Measurements from ENCODE around the gene IER2.
"Not testable (repeated sequence)": the region's sequence is repeated elsewhere in the genome, so short reads cannot be mapped to it uniquely, and the experiment has no call there.

The IER2 gene

GRCh38 chr19:13146763-13147563 is 3.2 kb upstream of the IER2 start:
- peak; percentile 79 for DNase-seq

DNA sequence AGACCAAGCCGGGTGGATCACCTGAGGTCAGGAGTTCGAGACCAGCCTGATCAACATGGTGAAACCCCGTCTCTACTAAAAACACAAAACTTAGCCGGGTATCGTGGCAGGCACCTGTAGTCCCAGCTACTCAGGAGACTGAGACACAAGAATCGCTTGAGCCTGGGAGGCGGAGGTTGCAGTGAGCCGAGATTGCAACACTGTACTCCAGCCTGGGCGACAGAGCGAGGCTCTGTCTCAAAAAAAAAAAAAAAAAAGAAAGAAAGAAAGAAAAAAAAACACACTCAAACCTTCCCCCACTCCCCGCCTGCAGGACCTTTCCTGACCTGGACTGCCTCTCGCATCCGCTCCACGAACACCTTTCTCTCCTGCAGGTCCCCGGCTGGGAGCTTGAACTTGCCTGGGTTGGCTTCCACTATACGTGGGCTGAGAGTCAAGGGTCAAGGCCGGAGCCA is 1.0 kb upstream of the IER2 start:
- DNase-seq: not testable (repeated sequence)

DNA sequence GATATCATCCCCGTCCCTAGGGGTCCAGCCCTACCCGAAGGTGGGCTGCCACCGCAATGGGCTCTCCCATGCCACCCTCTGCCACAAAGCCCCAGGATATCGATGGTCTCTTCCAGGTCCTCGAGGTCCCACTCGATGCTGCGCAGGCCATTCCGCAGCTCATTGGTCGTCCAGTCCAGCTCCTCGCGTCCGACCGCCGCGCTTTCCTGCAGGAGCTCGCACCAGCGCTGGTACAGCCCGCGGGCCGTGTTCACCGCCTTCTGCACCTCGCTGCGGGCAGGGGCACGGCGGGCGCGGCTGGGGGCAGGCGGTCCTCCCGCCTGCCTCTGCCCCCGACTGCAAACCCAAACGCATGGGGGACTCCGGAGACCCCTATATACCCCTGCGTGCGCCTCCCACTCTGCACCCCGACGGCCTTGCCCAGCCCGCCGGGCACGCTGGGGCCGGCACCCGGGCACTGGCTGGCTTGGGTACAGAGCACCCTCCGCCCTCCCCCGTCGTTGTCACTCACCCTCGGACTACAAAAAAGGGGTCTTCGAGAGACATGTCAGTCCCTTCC is 504 bp upstream of the IER2 start:
- peak; percentile 39 for DNase-seq

GRCh38 chr19:13150931-13151604 is 857 bp downstream of the IER2 start:
- DNase-seq: no peak

DNA sequence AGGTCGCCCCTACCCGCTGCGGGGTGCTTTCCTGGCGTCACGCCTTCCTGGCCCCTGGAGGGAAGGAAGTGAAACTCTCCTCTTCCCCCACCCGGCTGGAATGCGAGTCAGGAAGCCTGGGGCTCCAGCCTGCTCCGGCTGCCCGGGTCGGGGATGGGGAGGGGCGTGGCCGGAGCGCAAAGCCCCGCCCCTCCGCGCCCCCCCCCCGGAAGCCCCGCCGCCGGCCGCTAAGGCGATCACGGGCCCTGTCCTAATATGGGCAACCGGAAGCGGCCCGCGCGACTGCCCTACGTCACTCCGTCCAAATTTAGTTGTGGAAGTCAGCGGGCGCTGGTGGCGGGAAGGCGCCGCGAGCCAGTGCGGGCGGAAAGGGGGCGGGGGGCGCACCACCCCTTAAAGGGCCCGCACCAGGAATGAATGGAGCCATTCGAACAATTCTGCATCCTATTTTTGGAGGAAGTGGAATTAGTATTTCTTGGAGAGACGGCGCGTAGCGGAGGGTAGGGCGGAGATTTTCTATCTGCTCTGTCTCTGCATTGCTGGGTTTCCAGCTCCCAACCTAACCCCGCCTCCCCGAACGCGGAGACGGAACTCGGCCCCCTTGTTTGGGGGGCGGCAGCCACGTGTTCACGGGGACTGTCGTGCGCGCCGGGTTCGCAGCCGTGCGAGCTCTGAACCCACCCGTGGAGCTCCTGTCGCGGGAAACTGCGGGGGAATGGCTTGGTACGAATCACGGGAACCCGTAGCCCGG is 1.6 kb downstream of the IER2 start:
- DNase-seq: peak; percentile 97

DNA sequence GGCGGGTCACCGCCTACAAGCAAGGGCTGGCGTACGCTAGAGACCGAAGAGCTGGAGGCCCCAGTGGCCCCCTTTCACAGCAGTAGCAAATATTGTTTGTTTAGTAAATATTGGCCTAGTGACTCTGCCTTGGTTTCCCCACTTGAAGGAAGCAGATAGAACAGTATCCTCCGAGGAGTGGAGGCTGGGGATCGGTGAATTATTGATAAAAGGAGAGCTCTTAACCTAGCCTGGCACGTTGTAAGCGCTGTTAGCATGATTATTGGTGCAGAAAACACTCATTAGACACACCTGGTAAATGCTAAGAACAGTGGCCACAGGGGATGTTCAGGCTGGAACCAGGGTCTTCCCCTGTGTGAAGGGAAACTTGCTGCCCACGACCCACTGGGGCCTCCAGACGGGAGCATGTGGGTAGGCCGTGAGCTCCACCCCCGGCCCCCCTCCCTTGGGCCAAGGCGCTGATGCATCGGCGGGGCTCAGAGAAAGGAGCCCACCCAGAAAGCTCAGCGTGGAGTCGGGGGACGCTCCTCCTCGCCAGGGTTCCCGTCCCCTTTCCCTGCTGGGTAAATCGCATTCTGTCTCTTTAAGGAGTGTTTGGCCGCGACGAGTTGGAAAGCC is 2.3 kb downstream of the IER2 start:
- no peak for DNase-seq

- DNase-seq: peak; percentile 96
Observed at GRCh38 chr19:13152974-13153568, 2.9 kb downstream of the IER2 start.

DNA sequence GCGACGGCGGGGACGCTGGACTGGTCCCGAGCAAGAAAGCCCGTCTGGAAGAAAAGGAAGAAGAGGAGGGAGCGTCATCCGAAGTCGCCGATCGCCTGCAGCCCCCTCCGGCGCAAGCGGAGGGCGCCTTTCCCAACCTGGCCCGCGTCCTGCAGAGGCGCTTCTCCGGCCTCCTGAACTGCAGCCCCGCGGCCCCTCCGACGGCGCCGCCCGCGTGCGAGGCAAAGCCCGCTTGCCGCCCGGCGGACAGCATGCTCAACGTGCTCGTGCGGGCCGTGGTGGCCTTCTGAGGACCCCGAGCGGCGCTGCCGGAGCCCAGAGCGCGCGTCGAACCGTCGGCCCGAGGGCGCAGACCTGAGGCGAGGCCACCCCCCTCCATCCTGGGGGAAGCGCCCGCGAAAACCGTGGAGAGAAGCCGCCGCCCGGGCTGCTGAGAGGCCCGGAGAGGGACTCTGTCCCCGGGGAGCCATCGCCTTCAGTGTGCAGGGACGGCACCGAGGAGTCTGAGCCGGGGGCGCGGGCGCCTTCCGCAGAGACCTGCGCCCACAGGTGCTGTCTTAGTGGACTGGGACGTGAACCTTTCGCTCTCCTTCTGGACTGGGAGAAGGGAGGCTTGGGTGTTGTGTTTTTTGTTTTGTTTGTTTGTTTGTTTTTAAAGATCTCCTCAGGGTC is 3.5 kb downstream of the IER2 start:
- peak; percentile 50 for DNase-seq

GRCh38 chr19:13154241-13154778 is 4.1 kb downstream of the IER2 start:
- peak; percentile 99 for DNase-seq

DNA sequence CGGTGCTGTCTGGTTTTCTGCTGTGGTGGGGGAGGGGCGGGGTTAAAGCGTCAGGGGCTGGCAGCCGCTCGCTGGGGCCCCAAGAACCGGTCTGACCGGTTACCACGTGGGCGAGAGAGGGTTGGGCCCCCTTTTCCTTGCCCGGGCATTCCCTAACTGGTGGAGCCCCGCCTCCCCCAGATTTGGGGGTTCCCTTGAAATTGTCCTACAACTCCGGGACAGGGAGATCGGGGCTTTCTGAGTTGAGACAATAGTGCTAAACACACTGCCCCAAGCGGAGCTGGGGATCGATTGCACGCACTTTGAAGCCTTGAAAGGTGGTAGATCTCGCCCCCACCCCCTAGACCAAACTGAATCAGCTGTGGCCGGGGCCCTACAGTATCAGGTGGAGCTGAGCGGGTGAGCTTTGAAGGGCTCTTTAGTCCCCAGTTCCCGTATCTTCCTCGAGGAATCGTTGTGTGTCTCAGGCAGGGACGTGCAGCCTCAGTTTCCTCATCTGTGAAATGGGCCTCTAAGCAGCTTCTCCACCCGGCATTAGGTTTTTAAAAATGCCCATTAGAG is 4.8 kb downstream of the IER2 start:
- DNase-seq: peak; percentile 71

GRCh38 chr19:13155472-13156359 is 5.5 kb downstream of the IER2 start:
- peak; percentile 71 for DNase-seq

DNA sequence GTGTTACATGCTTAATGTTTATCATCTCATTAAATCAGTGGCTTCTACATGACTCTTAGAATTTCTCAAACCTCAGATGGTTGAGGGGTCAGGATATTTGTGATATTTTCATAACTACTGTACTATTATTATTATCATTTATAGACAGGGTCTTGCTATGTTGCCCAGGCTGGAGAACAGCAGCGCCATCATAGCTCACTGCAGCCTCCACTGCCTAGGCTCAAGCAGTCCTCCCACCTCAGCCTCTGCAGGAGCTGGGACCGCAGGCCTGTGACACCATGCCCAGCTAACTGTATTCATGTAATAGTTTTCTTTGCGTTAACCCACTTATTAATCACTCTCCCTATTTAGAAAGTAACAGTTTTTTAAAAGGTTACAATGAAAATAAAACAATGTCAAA is 9.5 kb downstream of the IER2 start:
- DNase-seq: no peak

DNA sequence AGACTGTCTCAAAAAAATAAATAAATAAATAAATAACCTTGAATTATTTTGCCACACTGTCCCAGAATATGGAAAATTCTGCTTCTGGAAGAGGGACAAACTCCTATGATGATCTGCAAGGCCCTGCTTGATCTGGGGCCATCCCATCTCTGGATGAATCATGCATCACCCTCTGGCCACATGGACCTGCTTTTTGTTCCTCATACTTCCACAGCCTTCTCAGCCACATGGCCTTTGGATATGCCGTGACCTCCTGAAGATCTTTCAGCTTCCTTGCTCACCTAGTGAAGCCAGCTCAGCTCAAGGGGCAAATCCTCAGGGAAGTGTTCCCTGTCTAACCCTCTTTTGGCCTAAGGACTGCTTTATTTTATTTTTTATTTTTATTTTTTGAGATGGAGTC is 10.3 kb downstream of the IER2 start:
- peak; percentile 69 for DNase-seq

GRCh38 chr19:13162724-13163608 is 12.8 kb downstream of the IER2 start:
- peak; percentile 95 for DNase-seq

GRCh38 chr19:13163609-13164342 is 13.6 kb downstream of the IER2 start:
- peak; percentile 38 for DNase-seq

DNA sequence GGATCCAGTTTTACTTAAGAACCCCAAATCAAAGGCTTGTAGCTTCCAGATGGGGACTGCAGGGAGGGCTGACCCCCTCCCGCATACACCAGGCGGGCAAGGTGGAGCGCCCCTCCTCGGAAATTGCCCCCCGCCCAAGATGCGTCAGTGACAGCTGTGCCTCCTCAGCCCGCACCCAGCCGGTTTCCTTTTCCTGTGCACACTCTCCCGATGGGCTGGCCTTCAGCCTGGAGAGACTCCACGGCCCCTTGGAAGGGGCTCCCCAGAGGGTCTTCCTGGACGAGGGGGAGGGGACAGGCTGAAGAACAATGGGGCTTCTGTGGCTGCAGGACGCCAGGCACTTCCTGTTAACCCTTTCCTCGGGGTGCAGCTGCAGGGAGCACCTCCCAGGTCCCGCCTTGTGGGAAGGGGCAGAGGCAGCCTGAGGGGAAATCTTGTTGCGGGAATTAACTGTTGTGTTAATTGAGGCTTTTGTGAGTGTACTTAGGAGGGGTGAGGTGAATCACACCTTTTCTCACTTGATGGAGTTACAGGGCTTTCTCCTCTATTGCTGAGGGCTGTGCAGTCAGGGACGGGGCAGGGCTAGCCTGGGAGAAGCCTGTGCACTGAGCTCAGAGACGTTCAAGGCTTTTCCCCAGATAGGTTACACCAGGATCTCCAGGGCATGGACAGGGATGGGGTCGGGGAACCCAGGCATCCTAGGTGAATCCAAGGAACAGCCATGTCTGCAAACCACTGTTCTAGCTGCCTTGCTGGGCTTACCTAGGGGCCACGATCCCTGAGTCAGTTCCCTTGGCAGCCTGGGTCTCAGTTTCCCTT is 14.3 kb downstream of the IER2 start:
- DNase-seq: no peak

Measured in inflammatory macrophage treated with lipopolysaccharide for 4 hours (primary cell).